ENCODE data around the gene SLC41A1. TPM values are rescaled to one million over a fixed set of nuclear protein-coding genes. Genes with fewer than 3 reads are reported as not detected.

SLC41A1 gene
- total RNA-seq, 1 donor from 2014 or later, result 35.2 TPM

DNA sequence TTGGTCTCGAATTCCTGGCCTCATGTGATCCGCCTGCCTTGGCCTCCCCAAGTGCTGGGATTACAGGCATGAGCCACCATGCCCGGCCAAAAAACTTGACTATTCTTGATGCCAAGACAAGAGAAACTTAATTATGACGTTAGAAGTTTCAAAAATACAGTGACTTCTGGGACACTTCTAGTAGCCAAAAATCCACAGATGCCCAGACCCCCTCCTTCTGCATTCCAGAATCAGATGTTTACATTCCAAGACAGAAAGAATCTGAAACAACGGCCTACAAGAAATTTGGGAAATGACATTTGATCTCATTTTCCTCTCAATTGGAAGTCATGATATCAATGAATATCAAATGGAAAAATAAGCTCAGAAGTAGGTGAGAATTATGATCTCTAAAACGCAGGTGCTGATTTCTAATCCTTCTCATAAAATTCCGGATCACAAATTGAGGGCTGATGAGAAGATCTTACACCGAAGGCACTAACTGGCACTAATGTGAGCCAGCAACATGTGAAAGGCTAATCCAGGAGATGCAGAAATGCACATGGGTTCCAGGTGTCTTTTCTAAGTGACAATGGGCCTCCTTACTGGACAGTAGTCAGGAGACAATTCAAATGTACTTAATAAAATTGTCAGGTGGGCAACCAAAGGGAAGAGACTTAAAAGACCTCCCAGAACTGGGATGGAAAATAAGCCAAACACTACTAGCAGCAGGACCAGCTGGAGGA, 43.2 kb downstream of the SLC41A1 start:
- no peak for DNase-seq (ENCODE audit: low spot score)
- Mint-ChIP-seq H3K9me3 (ENCODE audit: unreplicated experiment) (no peaks in the 10 kb centered on the region), H3K27me3 (ENCODE audit: unreplicated experiment) (peaks cover 5% of the 10 kb centered on the region), H3K4me1 (ENCODE audit: unreplicated experiment) (peaks cover 8% of the 10 kb centered on the region), H3K27ac (ENCODE audit: unreplicated experiment) (no peak overlapping the region), H3K36me3 (ENCODE audit: low read depth, unreplicated experiment) (peaks cover 12% of the 10 kb centered on the region), H3K4me3 (ENCODE audit: unreplicated experiment) (peak overlapping the region; percentile 32)
- TF ChIP-seq, protein P1, sequence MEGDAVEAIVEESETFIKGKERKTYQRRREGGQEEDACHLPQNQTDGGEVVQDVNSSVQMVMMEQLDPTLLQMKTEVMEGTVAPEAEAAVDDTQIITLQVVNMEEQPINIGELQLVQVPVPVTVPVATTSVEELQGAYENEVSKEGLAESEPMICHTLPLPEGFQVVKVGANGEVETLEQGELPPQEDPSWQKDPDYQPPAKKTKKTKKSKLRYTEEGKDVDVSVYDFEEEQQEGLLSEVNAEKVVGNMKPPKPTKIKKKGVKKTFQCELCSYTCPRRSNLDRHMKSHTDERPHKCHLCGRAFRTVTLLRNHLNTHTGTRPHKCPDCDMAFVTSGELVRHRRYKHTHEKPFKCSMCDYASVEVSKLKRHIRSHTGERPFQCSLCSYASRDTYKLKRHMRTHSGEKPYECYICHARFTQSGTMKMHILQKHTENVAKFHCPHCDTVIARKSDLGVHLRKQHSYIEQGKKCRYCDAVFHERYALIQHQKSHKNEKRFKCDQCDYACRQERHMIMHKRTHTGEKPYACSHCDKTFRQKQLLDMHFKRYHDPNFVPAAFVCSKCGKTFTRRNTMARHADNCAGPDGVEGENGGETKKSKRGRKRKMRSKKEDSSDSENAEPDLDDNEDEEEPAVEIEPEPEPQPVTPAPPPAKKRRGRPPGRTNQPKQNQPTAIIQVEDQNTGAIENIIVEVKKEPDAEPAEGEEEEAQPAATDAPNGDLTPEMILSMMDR (IDR thresholded peaks at IDR 0.05; ENCODE audit: unreplicated experiment), result no peak

DNA sequence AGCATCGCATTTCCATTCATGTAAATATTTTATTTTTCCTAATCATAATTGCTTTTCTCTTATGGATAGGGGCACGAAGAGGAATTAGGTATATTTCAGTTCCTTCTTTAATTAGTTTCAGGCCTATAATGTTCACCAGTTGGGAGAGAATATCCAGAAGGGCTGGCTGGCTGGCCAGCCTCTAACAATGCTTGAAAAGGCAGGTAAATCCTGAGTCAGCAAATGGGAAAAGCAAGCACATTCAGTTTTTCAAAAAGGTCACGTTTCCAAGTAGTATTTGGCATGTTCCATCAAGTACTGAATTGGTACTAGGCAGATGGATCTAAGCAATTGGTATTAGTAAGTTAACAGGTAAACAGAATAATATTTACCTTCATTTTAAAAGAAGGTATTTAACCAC, 45.8 kb downstream of the SLC41A1 start:
- no peak overlapping the region for H3K27ac Mint-ChIP-seq (ENCODE audit: unreplicated experiment)
- DNase-seq (ENCODE audit: low spot score), result no peak
- peaks cover 12% of the 10 kb centered on the region for H3K36me3 Mint-ChIP-seq (ENCODE audit: low read depth, unreplicated experiment)

DNA sequence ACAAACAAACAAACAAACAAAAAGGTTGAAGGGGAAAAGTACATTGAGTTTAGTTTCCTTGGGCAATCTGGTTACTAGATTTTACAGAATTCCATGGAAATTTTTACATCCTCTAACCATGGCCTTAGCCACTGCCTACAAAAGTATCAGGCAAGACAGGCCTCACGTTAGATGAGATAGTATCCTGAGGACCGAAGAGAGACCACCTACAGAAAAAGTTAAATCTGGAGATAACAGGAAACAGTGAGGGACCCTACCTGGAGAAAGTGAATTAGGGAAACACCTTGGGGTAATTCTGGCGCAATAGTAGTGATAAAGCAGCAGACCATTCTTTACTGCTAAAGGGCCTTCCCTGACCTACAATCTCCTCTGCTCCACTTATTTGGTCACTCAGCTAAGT, 46.4 kb downstream of the SLC41A1 start:
- Mint-ChIP-seq H3K27me3 (ENCODE audit: unreplicated experiment) (peaks cover 2% of the 10 kb centered on the region), H3K4me3 (ENCODE audit: unreplicated experiment) (no peak overlapping the region), H3K36me3 (ENCODE audit: low read depth, unreplicated experiment) (peaks cover 12% of the 10 kb centered on the region), H3K4me1 (ENCODE audit: unreplicated experiment) (no peaks in the 10 kb centered on the region), H3K9me3 (ENCODE audit: unreplicated experiment) (no peaks in the 10 kb centered on the region), H3K27ac (ENCODE audit: unreplicated experiment) (no peak overlapping the region)
- no peak for DNase-seq (ENCODE audit: low spot score)
- TF ChIP-seq, protein P1 (IDR thresholded peaks at IDR 0.05; ENCODE audit: unreplicated experiment), result no peak

More for the DNA sequence above, 45.8 kb downstream of the SLC41A1 start:
- Mint-ChIP-seq H3K4me3 (ENCODE audit: unreplicated experiment) (no peak overlapping the region), H3K4me1 (ENCODE audit: unreplicated experiment) (no peaks in the 10 kb centered on the region), H3K9me3 (ENCODE audit: unreplicated experiment) (no peaks in the 10 kb centered on the region), H3K27me3 (ENCODE audit: unreplicated experiment) (peaks cover 2% of the 10 kb centered on the region)
- TF ChIP-seq, protein P1 (IDR thresholded peaks at IDR 0.05; ENCODE audit: unreplicated experiment), result no peak

DNA sequence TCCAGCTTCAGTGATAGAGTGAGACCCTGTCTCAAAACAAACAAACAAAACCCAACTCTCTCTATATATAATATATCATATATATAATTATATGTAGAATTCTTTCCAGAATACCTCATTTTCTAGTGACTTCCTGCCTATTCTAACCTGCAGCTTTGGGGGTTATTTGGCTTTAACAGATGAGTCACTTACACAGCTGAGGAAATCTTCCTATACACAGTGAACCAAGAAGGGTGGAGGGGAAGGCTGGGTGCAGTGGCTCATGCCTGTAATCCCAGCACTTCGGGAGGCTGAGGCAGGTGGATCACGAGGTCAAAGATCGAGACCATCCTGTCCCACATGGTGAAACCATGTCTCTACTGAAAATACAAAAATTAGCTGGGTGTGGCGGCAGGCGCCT, 47.0 kb downstream of the SLC41A1 start:
- DNase-seq (ENCODE audit: low spot score), result no peak
- TF ChIP-seq, protein P1 (IDR thresholded peaks at IDR 0.05; ENCODE audit: unreplicated experiment), result no peak
- Mint-ChIP-seq H3K9me3 (ENCODE audit: unreplicated experiment) (no peaks in the 10 kb centered on the region), H3K27ac (ENCODE audit: unreplicated experiment) (no peak overlapping the region), H3K27me3 (ENCODE audit: unreplicated experiment) (peaks cover 2% of the 10 kb centered on the region), H3K4me1 (ENCODE audit: unreplicated experiment) (no peaks in the 10 kb centered on the region), H3K4me3 (ENCODE audit: unreplicated experiment) (no peak overlapping the region), H3K36me3 (ENCODE audit: low read depth, unreplicated experiment) (peaks cover 12% of the 10 kb centered on the region)

DNA sequence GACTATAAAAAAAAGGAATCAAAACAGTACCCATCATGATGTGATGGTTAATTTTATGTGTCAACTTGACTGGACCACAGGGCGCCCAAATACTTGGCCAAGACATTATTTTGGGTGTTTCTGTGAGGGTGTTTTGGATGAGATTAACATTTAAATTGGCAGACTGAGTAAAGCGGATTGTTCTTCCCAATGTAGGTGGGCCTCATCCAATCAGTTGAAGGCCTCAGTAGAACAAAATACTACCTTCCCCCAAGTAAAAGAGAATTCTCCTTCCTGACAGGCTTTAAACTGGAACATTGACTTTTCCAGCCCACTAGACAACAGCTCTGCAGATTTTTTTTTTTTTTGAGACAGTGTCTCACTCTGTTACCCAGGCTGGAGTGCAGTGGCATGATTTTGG, 48.4 kb downstream of the SLC41A1 start:
- DNase-seq (ENCODE audit: low spot score), result no peak
- H3K9me3 Mint-ChIP-seq (ENCODE audit: unreplicated experiment), result no peaks in the 10 kb centered on the region
- H3K4me3 Mint-ChIP-seq (ENCODE audit: unreplicated experiment), result no peak overlapping the region
- H3K27me3 Mint-ChIP-seq (ENCODE audit: unreplicated experiment), result peaks cover 2% of the 10 kb centered on the region
- no peaks in the 10 kb centered on the region for H3K4me1 Mint-ChIP-seq (ENCODE audit: unreplicated experiment)
- H3K36me3 Mint-ChIP-seq (ENCODE audit: low read depth, unreplicated experiment), result no peaks in the 10 kb centered on the region
- no peak overlapping the region for H3K27ac Mint-ChIP-seq (ENCODE audit: unreplicated experiment)
- TF ChIP-seq, protein P1 (IDR thresholded peaks at IDR 0.05; ENCODE audit: unreplicated experiment), result no peak
